ENCODE measurements around the gene ADORA3. TPM values are rescaled to one million over a fixed set of nuclear protein-coding genes. Genes with fewer than 3 reads are reported as not detected.
"Not testable (repeated sequence)": the region's sequence is repeated elsewhere in the genome, so short reads cannot be mapped to it uniquely, and the experiment has no call there.

ADORA3 gene
- total RNA-seq, 3 donors from 2014 or later (not counting 1 experiment from before 2014, with no cell fraction given) = 0.40 TPM; not detected in 2

DNA sequence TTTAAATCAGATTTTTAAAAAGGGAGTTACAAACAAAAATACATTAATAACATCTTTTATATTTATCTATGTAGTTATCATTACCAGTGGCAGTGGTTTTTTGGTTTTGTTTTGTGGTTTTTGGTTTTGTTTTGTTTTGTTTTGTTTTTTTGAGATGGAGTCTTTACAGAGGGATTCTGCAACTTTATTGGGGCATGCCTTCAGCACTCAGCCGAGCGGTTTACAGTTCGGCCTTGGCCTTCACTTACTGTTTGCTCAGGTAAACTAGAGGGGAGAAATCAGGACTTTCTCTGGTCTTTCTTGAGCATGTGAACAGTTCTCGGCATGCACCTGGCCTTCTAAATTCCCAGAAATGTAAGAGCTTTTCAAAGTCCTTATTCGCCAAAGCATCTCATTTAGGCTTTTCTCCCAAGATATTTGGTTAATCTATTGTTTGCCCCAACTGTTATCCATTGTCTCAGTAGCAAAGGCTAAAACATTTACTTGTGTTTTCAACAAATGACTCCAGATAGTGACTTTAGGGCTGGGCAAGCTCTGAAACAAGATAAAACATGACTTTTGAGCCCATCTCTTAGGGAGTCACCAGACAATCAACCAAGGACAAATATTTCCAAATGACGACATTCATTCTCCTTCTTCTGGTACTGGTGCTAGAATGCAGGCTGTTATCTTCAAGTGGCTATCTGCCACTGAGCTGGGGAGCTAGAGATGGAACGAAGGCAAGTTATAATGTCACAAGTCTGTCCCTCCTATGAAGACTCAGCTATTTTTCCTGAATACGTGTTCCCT, 48.4 kb upstream of the ADORA3 start:
- Mint-ChIP-seq H3K27ac (no peak overlapping the region), H3K4me3 (no peak overlapping the region), H3K4me1 (no peaks in the 10 kb centered on the region), H3K36me3 (no peaks in the 10 kb centered on the region), H3K9me3 (no peaks in the 10 kb centered on the region), H3K27me3 (ENCODE audit: low read depth in 2 of 2) (peaks cover 0 to 12% of the 10 kb centered on the region in 2 donors)
- intact Hi-C loops (cut with micrococcal nuclease) = no loop called here
- H3K9me3 ChIP-seq (ENCODE audit: control insufficient read depth, insufficient read depth, low read length) = no peaks in the 10 kb centered on the region
- DNase-seq = no peak
- no peaks in the 10 kb centered on the region for H3K4me1 ChIP-seq (ENCODE audit: control insufficient read depth, insufficient read depth, low read length)
- TF ChIP-seq, protein P1, sequence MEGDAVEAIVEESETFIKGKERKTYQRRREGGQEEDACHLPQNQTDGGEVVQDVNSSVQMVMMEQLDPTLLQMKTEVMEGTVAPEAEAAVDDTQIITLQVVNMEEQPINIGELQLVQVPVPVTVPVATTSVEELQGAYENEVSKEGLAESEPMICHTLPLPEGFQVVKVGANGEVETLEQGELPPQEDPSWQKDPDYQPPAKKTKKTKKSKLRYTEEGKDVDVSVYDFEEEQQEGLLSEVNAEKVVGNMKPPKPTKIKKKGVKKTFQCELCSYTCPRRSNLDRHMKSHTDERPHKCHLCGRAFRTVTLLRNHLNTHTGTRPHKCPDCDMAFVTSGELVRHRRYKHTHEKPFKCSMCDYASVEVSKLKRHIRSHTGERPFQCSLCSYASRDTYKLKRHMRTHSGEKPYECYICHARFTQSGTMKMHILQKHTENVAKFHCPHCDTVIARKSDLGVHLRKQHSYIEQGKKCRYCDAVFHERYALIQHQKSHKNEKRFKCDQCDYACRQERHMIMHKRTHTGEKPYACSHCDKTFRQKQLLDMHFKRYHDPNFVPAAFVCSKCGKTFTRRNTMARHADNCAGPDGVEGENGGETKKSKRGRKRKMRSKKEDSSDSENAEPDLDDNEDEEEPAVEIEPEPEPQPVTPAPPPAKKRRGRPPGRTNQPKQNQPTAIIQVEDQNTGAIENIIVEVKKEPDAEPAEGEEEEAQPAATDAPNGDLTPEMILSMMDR (IDR thresholded peaks at IDR 0.05) = no peak
- no peak overlapping the region for H3K4me3 ChIP-seq (ENCODE audit: low read length)
- H3K27me3 ChIP-seq (ENCODE audit: control insufficient read depth, insufficient read depth, low read length) = no peaks in the 10 kb centered on the region
- no peak overlapping the region for H3K27ac ChIP-seq (ENCODE audit: low read length)
- 94% methylated on average over 8 of the region's 8 CpGs for WGBS (ENCODE audit: insufficient coverage)
- no peak for ATAC-seq
- H3K36me3 ChIP-seq (ENCODE audit: control insufficient read depth, insufficient read depth, low read length) = no peaks in the 10 kb centered on the region

DNA sequence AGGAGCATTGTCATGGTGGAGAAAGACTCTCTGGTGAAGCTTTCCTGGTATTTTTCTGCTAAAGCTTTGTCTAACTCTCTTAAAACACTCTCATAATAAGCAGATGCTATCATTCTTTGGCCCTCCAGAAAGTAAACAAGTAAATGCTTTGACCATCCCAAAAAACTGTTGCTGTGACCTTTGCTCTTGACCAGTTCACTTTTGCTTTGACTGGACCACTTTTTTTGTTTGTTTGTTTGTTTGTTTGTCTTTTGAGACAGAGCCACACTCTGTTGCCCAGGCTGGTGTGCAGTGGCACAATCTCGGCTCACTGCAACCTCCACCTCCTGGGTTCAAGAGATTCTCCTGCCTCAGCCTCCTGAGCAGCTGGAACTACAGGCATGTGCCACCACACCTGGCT, 44.4 kb upstream of the ADORA3 start:
- H3K4me3 Mint-ChIP-seq; H3K27ac ChIP-seq (ENCODE audit: low read length); DNase-seq; H3K4me3 ChIP-seq (ENCODE audit: low read length); H3K9me3 ChIP-seq (ENCODE audit: control insufficient read depth, insufficient read depth, low read length); H3K4me1 Mint-ChIP-seq; H3K9me3 Mint-ChIP-seq; intact Hi-C loops (cut with micrococcal nuclease); H3K36me3 ChIP-seq (ENCODE audit: control insufficient read depth, insufficient read depth, low read length); ATAC-seq; H3K4me1 ChIP-seq (ENCODE audit: control insufficient read depth, insufficient read depth, low read length); H3K36me3 Mint-ChIP-seq; H3K27ac Mint-ChIP-seq; H3K27me3 ChIP-seq (ENCODE audit: control insufficient read depth, insufficient read depth, low read length): not testable (repeated sequence)
- peaks cover 8 to 20% of the 10 kb centered on the region in 2 donors for H3K27me3 Mint-ChIP-seq (ENCODE audit: low read depth in 2 of 2)
- 100% methylated on average over 1 of the region's 1 CpG for WGBS (ENCODE audit: insufficient coverage)

DNA sequence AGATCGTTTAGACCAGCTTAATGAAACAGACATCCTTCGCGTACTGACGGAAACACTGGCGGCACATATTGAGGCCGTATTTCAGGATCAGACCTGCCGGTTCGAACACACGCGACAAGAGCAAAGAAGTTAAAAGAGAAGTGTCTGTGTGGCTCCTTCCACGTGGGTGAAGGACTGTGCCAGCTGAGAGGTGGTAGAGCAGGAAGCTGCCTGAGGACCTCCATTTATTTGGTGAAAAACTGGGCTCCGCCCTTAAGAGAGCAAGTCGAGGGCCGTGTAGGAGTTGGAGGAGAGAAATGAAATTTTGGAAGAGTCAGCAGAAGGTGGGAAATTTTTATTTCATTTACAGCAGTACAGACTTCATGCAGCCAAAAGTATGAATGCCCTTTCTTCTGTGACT, 38.8 kb upstream of the ADORA3 start:
- DNase-seq (no peak), ATAC-seq (no peak)
- TF ChIP-seq, protein P1 (IDR thresholded peaks at IDR 0.05) = no peak
- Histone ChIP-seq H3K27ac (ENCODE audit: low read length) (no peak overlapping the region), H3K27me3 (ENCODE audit: control insufficient read depth, insufficient read depth, low read length) (no peaks in the 10 kb centered on the region), H3K4me3 (ENCODE audit: low read length) (no peak overlapping the region), H3K36me3 (ENCODE audit: control insufficient read depth, insufficient read depth, low read length) (no peaks in the 10 kb centered on the region), H3K9me3 (ENCODE audit: control insufficient read depth, insufficient read depth, low read length) (no peaks in the 10 kb centered on the region), H3K4me1 (ENCODE audit: control insufficient read depth, insufficient read depth, low read length) (no peaks in the 10 kb centered on the region)
- WGBS (ENCODE audit: insufficient coverage) = 91% methylated on average over 14 of the region's 14 CpGs
- intact Hi-C loops (cut with micrococcal nuclease) = no loop called here
- Mint-ChIP-seq H3K4me1 (no peaks in the 10 kb centered on the region), H3K27ac (no peak overlapping the region), H3K9me3 (no peaks in the 10 kb centered on the region), H3K4me3 (no peak overlapping the region), H3K27me3 (ENCODE audit: low read depth in 2 of 2) (peaks cover 15 to 31% of the 10 kb centered on the region in 2 donors), H3K36me3 (no peaks in the 10 kb centered on the region)

DNA sequence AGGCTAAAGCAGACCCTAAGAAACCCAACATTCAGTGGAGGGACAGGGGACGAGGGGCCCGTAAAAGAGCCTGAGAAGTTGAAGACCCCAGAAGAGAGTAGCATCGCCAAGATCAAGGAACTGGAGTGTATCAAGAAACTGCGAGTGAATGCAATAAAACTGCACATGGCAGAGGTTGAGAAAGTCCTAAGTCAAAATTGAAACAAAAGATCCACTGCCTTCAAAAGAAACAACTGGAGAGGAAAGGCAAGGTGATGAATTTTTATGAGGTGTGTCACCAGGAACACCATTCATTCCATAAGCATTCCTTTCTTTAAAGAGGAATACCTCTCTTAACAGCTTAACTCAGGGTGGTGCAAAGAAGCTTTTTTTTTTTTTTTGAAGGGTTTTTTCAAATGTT, 38.3 kb upstream of the ADORA3 start:
- no peaks in the 10 kb centered on the region for H3K4me1 ChIP-seq (ENCODE audit: control insufficient read depth, insufficient read depth, low read length)
- no peaks in the 10 kb centered on the region for H3K27me3 ChIP-seq (ENCODE audit: control insufficient read depth, insufficient read depth, low read length)
- Mint-ChIP-seq H3K4me1 (no peaks in the 10 kb centered on the region), H3K36me3 (no peaks in the 10 kb centered on the region), H3K27me3 (ENCODE audit: low read depth in 2 of 2) (peaks cover 19 to 30% of the 10 kb centered on the region in 2 donors), H3K9me3 (no peaks in the 10 kb centered on the region), H3K4me3 (no peak overlapping the region), H3K27ac (no peak overlapping the region)
- intact Hi-C loops (cut with micrococcal nuclease) = no loop called here
- no peaks in the 10 kb centered on the region for H3K36me3 ChIP-seq (ENCODE audit: control insufficient read depth, insufficient read depth, low read length)
- H3K9me3 ChIP-seq (ENCODE audit: control insufficient read depth, insufficient read depth, low read length) = no peaks in the 10 kb centered on the region
- no peak overlapping the region for H3K4me3 ChIP-seq (ENCODE audit: low read length)
- WGBS (ENCODE audit: insufficient coverage) = 94% methylated on average over 4 of the region's 4 CpGs
- no peak overlapping the region for H3K27ac ChIP-seq (ENCODE audit: low read length)
- TF ChIP-seq, protein P1 (IDR thresholded peaks at IDR 0.05) = no peak
- no peak for ATAC-seq
- no peak for DNase-seq
